ENCODE measurements around the gene PTPA.
A peak's percentile ranks its signal among the peaks of the same experiment; 100 is the strongest.

The PTPA gene

GRCh38 chr9:129081388-129081904 is 29.8 kb upstream of the PTPA start:
- DNase-seq (ENCODE audit: low spot score) = peak; percentile 98

- no peak for DNase-seq (ENCODE audit: low spot score)
Measured at GRCh38 chr9:129084087-129084486, 27.1 kb upstream of the PTPA start.

GRCh38 chr9:129089246-129089645 is 22.0 kb upstream of the PTPA start:
- DNase-seq (ENCODE audit: low spot score) = no peak

- no peak for DNase-seq (ENCODE audit: low spot score)
Measured at GRCh38 chr9:129093602-129094386, 17.4 kb upstream of the PTPA start.

- DNase-seq (ENCODE audit: low spot score) = no peak
Measured at GRCh38 chr9:129094387-129095169, 16.6 kb upstream of the PTPA start.

GRCh38 chr9:129095170-129095667 is 16.0 kb upstream of the PTPA start:
- DNase-seq (ENCODE audit: low spot score) = no peak

- DNase-seq (ENCODE audit: low spot score) = no peak
Measured at GRCh38 chr9:129095908-129096307, 15.3 kb upstream of the PTPA start.

- DNase-seq (ENCODE audit: low spot score) = no peak
Measured at GRCh38 chr9:129097671-129098306, 13.4 kb upstream of the PTPA start.

GRCh38 chr9:129098328-129098727 is 12.9 kb upstream of the PTPA start:
- no peak for DNase-seq (ENCODE audit: low spot score)

GRCh38 chr9:129100383-129101169 is 10.6 kb upstream of the PTPA start:
- no peak for DNase-seq (ENCODE audit: low spot score)

- DNase-seq (ENCODE audit: low spot score) = no peak
Measured at GRCh38 chr9:129101279-129101678, 9.9 kb upstream of the PTPA start.

GRCh38 chr9:129102095-129102525 is 9.1 kb upstream of the PTPA start:
- no peak for DNase-seq (ENCODE audit: low spot score)

GRCh38 chr9:129102791-129103594 is 8.2 kb upstream of the PTPA start:
- peak; percentile 69 for DNase-seq (ENCODE audit: low spot score)

GRCh38 chr9:129103595-129103965 is 7.6 kb upstream of the PTPA start:
- DNase-seq (ENCODE audit: low spot score) = no peak

GRCh38 chr9:129104051-129104450 is 7.2 kb upstream of the PTPA start:
- DNase-seq (ENCODE audit: low spot score) = no peak

- DNase-seq (ENCODE audit: low spot score) = no peak
Measured at GRCh38 chr9:129105857-129106694, 5.1 kb upstream of the PTPA start.

- no peak for DNase-seq (ENCODE audit: low spot score)
Measured at GRCh38 chr9:129107651-129108050, 3.6 kb upstream of the PTPA start.

GRCh38 chr9:129108083-129108804 is 3.0 kb upstream of the PTPA start:
- no peak for DNase-seq (ENCODE audit: low spot score)

Data from GM03348 (cell line).